ENCODE data around the gene TNRC6C. TPM values are rescaled to one million over a fixed set of nuclear protein-coding genes. Genes with fewer than 3 reads are reported as not detected.

TNRC6C gene
- total RNA-seq, 1 donor from 2014 or later: 24.6 TPM

DNA sequence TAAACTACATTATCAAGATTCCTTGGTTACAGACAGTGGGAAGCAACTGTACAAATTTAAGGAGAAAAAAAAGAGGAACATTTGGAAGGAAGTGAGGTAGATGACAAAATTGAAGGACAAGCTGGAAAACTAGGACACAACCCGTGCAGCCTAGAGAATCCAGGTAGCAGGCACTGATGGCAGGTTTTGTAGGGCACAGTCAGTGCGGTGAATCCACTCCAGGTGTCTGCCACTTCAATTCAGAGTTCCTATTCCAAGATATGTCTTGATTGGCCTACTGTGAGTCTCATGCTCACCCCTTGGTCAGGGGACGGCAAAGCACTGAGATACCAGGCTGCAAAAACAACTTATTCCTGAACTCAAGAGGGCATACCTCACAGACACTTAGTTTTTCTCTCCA is 37.8 kb downstream of the TNRC6C start:
- peaks cover 12% of the 10 kb centered on the region for H3K4me1 Mint-ChIP-seq
- CTCF ChIA-PET: no interaction called here

DNA sequence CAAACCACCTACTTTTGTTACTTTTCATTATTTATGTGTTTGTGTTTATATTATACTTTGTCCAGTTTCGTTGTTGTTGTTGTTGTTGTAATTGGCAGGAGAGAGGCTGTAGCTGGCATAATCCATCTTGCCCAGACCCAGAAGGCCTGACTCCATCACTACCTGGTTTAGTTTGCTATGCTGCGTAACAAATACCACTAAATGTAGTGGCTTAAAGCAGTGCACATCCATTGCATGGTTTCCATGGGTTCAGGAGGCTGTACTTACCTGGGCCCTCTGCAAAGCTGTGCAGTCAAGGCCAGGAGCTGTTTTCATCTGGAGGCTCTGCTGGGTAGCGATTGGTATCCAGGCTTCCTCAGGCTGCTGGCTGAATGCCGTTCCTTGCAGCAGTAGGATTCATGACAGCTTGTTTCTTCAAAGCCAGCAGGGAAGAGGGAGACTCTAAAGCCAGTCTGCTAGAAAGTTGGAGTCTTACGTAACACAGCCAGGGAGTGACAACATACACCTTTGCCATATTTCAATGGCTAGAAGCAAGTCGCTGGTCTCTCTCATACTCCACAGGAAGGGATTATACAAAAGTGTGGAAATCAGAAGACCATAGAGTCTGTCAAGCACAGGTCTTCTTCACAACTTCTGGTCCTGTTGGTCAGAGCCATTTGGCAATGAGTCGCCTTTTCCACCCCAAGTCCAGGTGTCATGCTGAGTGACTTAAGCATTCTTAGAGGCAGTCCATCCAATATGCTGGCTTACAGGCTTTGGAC is 41.1 kb downstream of the TNRC6C start:
- TF ChIP-seq, protein P1, sequence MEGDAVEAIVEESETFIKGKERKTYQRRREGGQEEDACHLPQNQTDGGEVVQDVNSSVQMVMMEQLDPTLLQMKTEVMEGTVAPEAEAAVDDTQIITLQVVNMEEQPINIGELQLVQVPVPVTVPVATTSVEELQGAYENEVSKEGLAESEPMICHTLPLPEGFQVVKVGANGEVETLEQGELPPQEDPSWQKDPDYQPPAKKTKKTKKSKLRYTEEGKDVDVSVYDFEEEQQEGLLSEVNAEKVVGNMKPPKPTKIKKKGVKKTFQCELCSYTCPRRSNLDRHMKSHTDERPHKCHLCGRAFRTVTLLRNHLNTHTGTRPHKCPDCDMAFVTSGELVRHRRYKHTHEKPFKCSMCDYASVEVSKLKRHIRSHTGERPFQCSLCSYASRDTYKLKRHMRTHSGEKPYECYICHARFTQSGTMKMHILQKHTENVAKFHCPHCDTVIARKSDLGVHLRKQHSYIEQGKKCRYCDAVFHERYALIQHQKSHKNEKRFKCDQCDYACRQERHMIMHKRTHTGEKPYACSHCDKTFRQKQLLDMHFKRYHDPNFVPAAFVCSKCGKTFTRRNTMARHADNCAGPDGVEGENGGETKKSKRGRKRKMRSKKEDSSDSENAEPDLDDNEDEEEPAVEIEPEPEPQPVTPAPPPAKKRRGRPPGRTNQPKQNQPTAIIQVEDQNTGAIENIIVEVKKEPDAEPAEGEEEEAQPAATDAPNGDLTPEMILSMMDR (IDR thresholded peaks at IDR 0.05): no peak
- no peaks in the 10 kb centered on the region for H3K9me3 Mint-ChIP-seq
- ChIA-PET POLR2A (no interaction called here), CTCF (no interaction called here)
- ATAC-seq (ENCODE audit: low read depth): no peak
- H3K27ac Mint-ChIP-seq: no peak overlapping the region
- H3K36me3 Mint-ChIP-seq (ENCODE audit: low read depth): peaks cover 10% of the 10 kb centered on the region
- intact Hi-C loops (cut with micrococcal nuclease): no loop called here
- DNase-seq: no peak
- H3K4me3 Mint-ChIP-seq: no peak overlapping the region
- H3K4me1 Mint-ChIP-seq: peaks cover 18% of the 10 kb centered on the region
- no peaks in the 10 kb centered on the region for H3K27me3 Mint-ChIP-seq

More for the DNA sequence above, 37.8 kb downstream of the TNRC6C start:
- H3K4me3 Mint-ChIP-seq: no peak overlapping the region
- H3K36me3 Mint-ChIP-seq (ENCODE audit: low read depth): peaks cover 4% of the 10 kb centered on the region
- no peaks in the 10 kb centered on the region for H3K27me3 Mint-ChIP-seq
- intact Hi-C loops (cut with micrococcal nuclease): no loop called here
- no peak for ATAC-seq (ENCODE audit: low read depth)
- POLR2A ChIA-PET: no interaction called here
- H3K9me3 Mint-ChIP-seq: no peaks in the 10 kb centered on the region
- TF ChIP-seq, protein P1 (IDR thresholded peaks at IDR 0.05): no peak
- H3K27ac Mint-ChIP-seq: no peak overlapping the region
- no peak for DNase-seq

DNA sequence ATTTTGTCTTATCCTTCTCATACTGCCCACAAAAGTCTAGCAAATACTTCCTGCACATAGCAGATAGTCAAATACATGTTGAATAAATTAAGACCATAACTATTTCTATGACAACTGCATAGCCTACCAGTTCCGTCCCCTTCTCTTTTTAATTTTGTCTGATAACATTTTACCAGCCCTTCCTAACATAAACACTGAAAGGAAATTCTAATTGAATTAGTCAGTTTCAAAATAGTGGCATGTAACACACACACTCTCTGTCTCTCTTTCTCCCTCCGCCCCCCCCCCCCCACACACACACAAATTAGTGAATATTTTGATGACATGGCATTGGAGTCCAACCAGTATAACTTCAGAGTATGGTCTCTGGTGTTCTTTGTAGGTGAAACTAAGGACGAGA is 41.8 kb downstream of the TNRC6C start:
- DNase-seq (no peak), ATAC-seq (ENCODE audit: low read depth) (no peak)
- peaks cover 14% of the 10 kb centered on the region for H3K36me3 Mint-ChIP-seq (ENCODE audit: low read depth)
- H3K4me3 Mint-ChIP-seq: no peak overlapping the region
- TF ChIP-seq, protein P1 (IDR thresholded peaks at IDR 0.05): no peak
- no peaks in the 10 kb centered on the region for H3K27me3 Mint-ChIP-seq
- peaks cover 16% of the 10 kb centered on the region for H3K4me1 Mint-ChIP-seq
- intact Hi-C loops (cut with micrococcal nuclease): no loop called here
- CTCF ChIA-PET: interaction anchor here (2.3 kb wide), 1 partner anchor 13 kb away, joined by 6 read pairs; no protein-coding TSS in a partner anchor
- no peaks in the 10 kb centered on the region for H3K9me3 Mint-ChIP-seq
- POLR2A ChIA-PET: no interaction called here
- no peak overlapping the region for H3K27ac Mint-ChIP-seq

DNA sequence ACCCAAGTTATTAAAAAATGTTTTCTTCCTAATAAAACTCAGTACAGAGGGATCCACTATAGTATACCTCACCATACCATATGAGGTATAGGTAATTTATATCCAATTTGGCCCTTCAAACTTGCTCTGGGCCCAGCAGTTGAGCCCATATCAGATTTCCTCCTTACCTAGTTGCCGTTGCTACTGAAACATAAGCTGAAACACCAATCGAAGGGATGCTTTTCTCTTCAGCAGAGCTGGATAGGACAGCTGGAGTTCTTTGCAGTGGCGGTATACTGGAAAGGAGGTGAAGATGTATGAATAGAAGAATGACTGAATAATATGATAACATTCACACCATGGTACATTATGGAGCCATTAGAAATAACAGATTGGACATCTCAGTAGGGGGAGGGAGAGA is 42.7 kb downstream of the TNRC6C start:
- Mint-ChIP-seq H3K4me3 (no peak overlapping the region), H3K27ac (no peak overlapping the region), H3K4me1 (peaks cover 19% of the 10 kb centered on the region), H3K9me3 (no peaks in the 10 kb centered on the region), H3K36me3 (ENCODE audit: low read depth) (peaks cover 21% of the 10 kb centered on the region), H3K27me3 (no peaks in the 10 kb centered on the region)
- POLR2A ChIA-PET: no interaction called here
- DNase-seq: no peak
- no peak for ATAC-seq (ENCODE audit: low read depth)
- intact Hi-C loops (cut with micrococcal nuclease): no loop called here
- CTCF ChIA-PET: interaction anchor here (2.3 kb wide), 1 partner anchor 13 kb away, joined by 6 read pairs; no protein-coding TSS in a partner anchor
- TF ChIP-seq, protein P1 (IDR thresholded peaks at IDR 0.05): no peak

DNA sequence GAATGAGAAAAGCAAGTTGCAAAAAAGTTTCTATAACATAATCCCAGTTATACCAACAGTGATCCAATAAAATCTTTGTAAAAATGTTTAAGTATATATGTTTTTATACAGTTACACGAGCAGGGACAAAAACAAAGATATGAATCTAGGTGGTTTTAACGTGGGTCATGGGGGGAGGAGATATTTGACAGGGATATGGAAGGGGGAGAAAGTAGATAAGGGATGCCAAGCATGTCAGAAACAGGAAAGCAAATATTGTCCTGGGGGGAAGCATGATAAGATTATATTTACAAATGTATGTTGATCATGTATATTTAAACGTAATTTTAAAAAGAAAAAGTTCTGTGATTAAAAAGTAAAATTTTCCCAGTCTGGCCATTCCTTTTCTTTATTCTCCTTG is 43.1 kb downstream of the TNRC6C start:
- H3K4me3 Mint-ChIP-seq: no peak overlapping the region
- TF ChIP-seq, protein P1 (IDR thresholded peaks at IDR 0.05): no peak
- H3K27ac Mint-ChIP-seq: no peak overlapping the region
- intact Hi-C loops (cut with micrococcal nuclease): no loop called here
- no peaks in the 10 kb centered on the region for H3K27me3 Mint-ChIP-seq
- ChIA-PET POLR2A (no interaction called here), CTCF (interaction anchor here (2.3 kb wide), 1 partner anchor 12 kb away, joined by 6 read pairs; no protein-coding TSS in a partner anchor)
- H3K9me3 Mint-ChIP-seq: no peaks in the 10 kb centered on the region
- DNase-seq (no peak), ATAC-seq (ENCODE audit: low read depth) (no peak)
- peaks cover 22% of the 10 kb centered on the region for H3K4me1 Mint-ChIP-seq
- H3K36me3 Mint-ChIP-seq (ENCODE audit: low read depth): peaks cover 23% of the 10 kb centered on the region

All from activated B cell treated with CpG ODN at 0.5 μM for 24 hours (primary cell).